T-helper 1 cell treated with Interleukin-12 subunit alpha and Interleukin-12 subunit beta and Interleukin-4 antibody, amounts not matched to agents 30 μg/mL and 1 μg/mL, for 36 hours (primary cell): Measurements from ENCODE around the gene KRT36.

Experiments
- H3K27ac Mint-ChIP-seq: one replicate; pipeline ENCODE4 v1.8.0; 2021; ENCODE audit warnings: mild to moderate bottlenecking, mixed read lengths
- H3K27me3 Mint-ChIP-seq: one replicate; pipeline ENCODE4 v1.8.0; 2021; ENCODE audit warnings: low read depth, mixed read lengths
- H3K36me3 Mint-ChIP-seq: one replicate; pipeline ENCODE4 v1.8.0; 2021; ENCODE audit warnings: low read depth, mixed read lengths
- H3K4me1 Mint-ChIP-seq: one replicate; pipeline ENCODE4 v1.8.0; 2021; ENCODE audit warnings: low read depth, mixed read lengths
- H3K4me3 Mint-ChIP-seq: one replicate; pipeline ENCODE4 v1.8.0; 2021; ENCODE audit warnings: mild to moderate bottlenecking, moderate library complexity, mixed read lengths
- H3K9me3 Mint-ChIP-seq: one replicate; pipeline ENCODE4 v1.8.0; 2021; ENCODE audit warnings: mixed read lengths

The KRT36 gene

DNA sequence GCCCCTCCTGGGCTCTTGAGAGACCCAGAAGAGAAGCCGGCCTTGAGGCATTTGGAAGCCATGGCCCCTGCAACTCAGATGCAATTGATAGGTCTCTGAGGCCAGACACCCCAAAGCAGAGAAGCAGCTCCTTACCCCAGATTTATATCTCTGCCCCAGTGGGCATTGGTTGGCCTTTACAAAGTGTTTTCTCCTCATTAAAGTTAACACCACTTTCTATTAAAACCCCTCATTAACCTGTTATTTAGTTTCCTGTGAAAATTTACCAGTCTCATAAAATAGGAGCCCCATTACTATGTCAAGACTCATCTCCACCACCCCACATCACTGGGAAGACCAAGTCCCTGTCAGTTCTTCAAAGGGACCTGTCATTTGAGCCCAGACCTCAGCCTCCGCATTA lies 8.7 kb downstream of the KRT36 start, which contains the start of gene KRT35:
Gene KRT35 (minus strand): TSS at position 116 of the 400 bp plus-strand sequence. CDS start 54 bp downstream, at position 62.
- no peaks in the 10 kb centered on the region for H3K4me1 Mint-ChIP-seq
- no peaks in the 10 kb centered on the region for H3K9me3 Mint-ChIP-seq
- no peaks in the 10 kb centered on the region for H3K27me3 Mint-ChIP-seq
- no peaks in the 10 kb centered on the region for H3K36me3 Mint-ChIP-seq
- no peak within 1 kb of the TSS for H3K27ac Mint-ChIP-seq
- H3K4me3 Mint-ChIP-seq: no peak within 1 kb of the TSS

DNA sequence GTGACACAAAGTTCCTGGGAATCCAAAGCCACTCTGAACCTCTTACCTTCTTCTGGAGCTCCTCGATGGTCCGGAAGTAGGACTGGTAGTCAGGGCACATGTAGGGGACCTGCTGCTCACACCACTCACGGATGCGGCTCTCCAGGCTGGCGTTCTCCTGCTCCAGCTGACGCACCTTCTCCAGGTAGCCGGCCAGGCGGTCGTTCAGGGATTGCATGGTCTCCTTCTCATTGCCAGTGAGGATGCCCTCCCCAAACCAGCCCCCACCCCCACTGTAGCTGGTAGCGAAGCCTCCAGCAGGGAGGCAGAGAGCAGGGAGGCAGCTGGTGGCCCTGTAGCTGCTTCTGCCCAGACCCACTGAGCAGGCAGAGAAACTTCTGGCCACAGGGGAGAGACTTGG lies 9.1 kb downstream of the KRT36 start:
- Mint-ChIP-seq H3K27me3 (no peaks in the 10 kb centered on the region), H3K4me1 (no peaks in the 10 kb centered on the region), H3K4me3 (no peak overlapping the region), H3K36me3 (no peaks in the 10 kb centered on the region), H3K27ac (no peak overlapping the region), H3K9me3 (no peaks in the 10 kb centered on the region)

DNA sequence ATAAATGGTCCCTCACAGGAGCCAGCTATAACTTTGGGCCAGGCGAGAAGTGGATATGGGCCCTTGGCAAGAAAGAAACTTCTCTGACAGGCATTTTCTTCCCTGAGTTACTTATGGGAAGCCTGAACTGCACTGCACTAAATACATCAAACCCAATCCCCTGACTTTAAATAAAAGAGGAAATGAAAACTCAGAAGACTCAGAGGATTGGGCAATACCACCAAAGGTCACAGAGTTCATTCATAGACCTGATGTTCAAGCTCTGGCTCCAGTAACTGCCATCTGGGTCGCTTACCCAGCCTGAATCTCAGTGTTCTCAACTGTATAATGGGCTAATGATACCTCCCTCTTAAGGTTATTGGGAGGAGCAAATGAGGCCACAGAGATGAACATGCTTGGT lies 9.6 kb downstream of the KRT36 start:
- no peak overlapping the region for H3K27ac Mint-ChIP-seq
- H3K36me3 Mint-ChIP-seq: no peaks in the 10 kb centered on the region
- no peak overlapping the region for H3K4me3 Mint-ChIP-seq
- H3K27me3 Mint-ChIP-seq: no peaks in the 10 kb centered on the region
- no peaks in the 10 kb centered on the region for H3K9me3 Mint-ChIP-seq
- H3K4me1 Mint-ChIP-seq: no peaks in the 10 kb centered on the region

DNA sequence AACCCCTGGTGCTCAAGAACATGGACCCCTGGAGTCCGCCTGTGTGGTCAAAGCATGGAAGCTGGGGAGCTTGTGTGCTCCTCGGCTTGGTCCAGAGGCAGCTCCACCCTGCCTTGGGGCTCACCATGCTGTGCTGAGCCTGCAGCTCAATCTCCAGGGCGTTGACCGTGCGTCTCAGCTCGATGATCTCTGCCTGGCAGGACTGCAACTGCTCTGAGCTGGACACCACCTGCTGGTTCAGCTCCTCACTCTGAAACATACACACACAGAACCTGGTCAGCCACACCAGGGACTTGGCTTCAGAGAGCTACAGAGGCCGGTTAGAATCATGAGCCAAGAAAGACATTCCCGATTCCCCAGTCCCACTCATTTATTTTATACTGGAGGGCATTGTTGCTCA lies 11.5 kb downstream of the KRT36 start:
- Mint-ChIP-seq H3K27me3 (no peaks in the 10 kb centered on the region), H3K27ac (no peak overlapping the region), H3K4me3 (no peak overlapping the region), H3K36me3 (no peaks in the 10 kb centered on the region), H3K9me3 (no peaks in the 10 kb centered on the region), H3K4me1 (no peaks in the 10 kb centered on the region)

GRCh38 chr17:41476866-41477815 lies 12.6 kb downstream of the KRT36 start:
- peaks cover under 1% of the 10 kb centered on the region for H3K27me3 Mint-ChIP-seq
- no peak overlapping the region for H3K27ac Mint-ChIP-seq
- no peak overlapping the region for H3K4me3 Mint-ChIP-seq
- H3K9me3 Mint-ChIP-seq: no peaks in the 10 kb centered on the region
- H3K36me3 Mint-ChIP-seq: no peaks in the 10 kb centered on the region
- no peaks in the 10 kb centered on the region for H3K4me1 Mint-ChIP-seq

DNA sequence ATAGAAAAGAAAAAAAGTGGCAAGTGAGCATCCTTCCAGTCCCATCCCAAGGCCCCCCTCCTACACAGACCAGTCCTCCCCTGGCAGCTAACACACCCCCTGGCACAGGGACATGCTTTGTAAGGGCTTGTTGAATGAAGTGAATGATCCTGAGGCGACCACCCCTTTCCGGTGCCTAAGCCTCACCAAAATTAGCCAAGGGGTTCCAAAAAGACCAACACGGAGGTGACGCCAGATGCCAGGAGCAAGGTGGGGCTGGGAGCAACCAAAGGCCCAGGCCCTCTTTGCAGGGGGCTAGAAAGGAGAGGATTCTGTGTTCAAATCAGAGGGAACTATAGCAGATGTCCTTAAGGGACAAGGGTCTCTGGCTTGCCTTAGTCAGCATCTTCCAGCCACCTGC lies 14.3 kb downstream of the KRT36 start:
- Mint-ChIP-seq H3K27me3 (peaks cover 12% of the 10 kb centered on the region), H3K9me3 (no peaks in the 10 kb centered on the region), H3K4me3 (no peak overlapping the region), H3K27ac (no peak overlapping the region), H3K36me3 (no peaks in the 10 kb centered on the region), H3K4me1 (no peaks in the 10 kb centered on the region)

DNA sequence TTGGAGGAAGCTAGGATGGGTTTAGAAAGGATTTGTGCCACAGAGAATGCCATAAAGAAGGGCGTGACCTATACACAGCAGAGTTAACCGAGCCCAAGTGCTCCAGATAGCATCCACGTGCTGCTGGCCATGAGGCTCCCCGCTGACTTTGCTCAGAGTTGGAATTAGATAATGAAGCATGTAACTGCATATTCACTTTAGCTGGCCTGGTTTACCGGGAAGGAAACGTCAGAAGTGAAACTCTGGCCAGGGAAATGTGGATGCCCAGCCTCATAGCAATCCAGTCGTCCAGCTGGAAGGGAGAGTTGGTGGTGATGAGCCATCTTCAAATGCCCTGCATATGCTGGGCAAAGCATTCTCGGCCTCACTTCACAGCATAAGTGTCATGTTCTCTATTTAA lies 14.8 kb downstream of the KRT36 start:
- Mint-ChIP-seq H3K9me3 (no peaks in the 10 kb centered on the region), H3K27ac (no peak overlapping the region), H3K27me3 (peaks cover 12% of the 10 kb centered on the region), H3K4me3 (no peak overlapping the region), H3K36me3 (no peaks in the 10 kb centered on the region), H3K4me1 (no peaks in the 10 kb centered on the region)

GRCh38 chr17:41468346-41468745 lies 21.4 kb downstream of the KRT36 start:
- H3K36me3 Mint-ChIP-seq: no peaks in the 10 kb centered on the region
- no peaks in the 10 kb centered on the region for H3K4me1 Mint-ChIP-seq
- H3K27ac Mint-ChIP-seq: no peak overlapping the region
- H3K27me3 Mint-ChIP-seq: peaks cover 20% of the 10 kb centered on the region
- no peaks in the 10 kb centered on the region for H3K9me3 Mint-ChIP-seq
- no peak overlapping the region for H3K4me3 Mint-ChIP-seq

DNA sequence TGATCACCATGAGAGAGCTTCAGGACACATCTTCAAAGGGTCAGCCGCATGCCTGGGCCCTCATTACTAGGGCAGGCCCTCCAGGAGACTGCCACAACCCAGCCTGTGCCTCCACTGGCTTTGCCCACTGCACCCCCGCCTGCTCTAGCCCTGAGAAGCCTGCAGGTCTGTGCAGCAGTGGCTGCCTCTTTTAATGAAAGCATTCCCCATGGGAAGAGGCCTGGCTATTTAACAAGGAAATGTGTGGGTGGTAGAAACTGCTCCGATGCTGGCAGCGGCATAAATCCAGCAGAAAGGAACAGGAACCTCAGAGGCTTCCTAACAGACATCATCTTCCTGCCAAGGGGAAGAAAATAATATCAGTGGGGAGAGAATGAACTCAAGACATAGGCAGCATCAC lies 22.1 kb downstream of the KRT36 start:
- H3K9me3 Mint-ChIP-seq: no peaks in the 10 kb centered on the region
- H3K36me3 Mint-ChIP-seq: no peaks in the 10 kb centered on the region

GRCh38 chr17:41466988-41467387 lies 22.7 kb downstream of the KRT36 start, which contains the start of gene KRT32:
Gene KRT32 (minus strand): TSS chr17:41467386. CDS start chr17:41467325, 61 bp downstream.
- Mint-ChIP-seq H3K27me3 (peaks cover 18% of the 10 kb centered on the region), H3K27ac (no peak within 1 kb of the TSS), H3K36me3 (no peaks in the 10 kb centered on the region), H3K9me3 (no peaks in the 10 kb centered on the region), H3K4me1 (no peaks in the 10 kb centered on the region), H3K4me3 (no peak within 1 kb of the TSS)

More for the DNA sequence above, 22.1 kb downstream of the KRT36 start:
- H3K4me1 Mint-ChIP-seq: no peaks in the 10 kb centered on the region
- H3K27ac Mint-ChIP-seq: no peak overlapping the region
- peaks cover 20% of the 10 kb centered on the region for H3K27me3 Mint-ChIP-seq
- no peak overlapping the region for H3K4me3 Mint-ChIP-seq

- Mint-ChIP-seq H3K27me3 (peaks cover 9% of the 10 kb centered on the region), H3K4me3 (no peak overlapping the region), H3K36me3 (no peaks in the 10 kb centered on the region), H3K9me3 (no peaks in the 10 kb centered on the region), H3K27ac (no peak overlapping the region), H3K4me1 (no peaks in the 10 kb centered on the region)
These were observed 25.0 kb downstream of the KRT36 start for GRCh38 chr17:41464682-41465081.

DNA sequence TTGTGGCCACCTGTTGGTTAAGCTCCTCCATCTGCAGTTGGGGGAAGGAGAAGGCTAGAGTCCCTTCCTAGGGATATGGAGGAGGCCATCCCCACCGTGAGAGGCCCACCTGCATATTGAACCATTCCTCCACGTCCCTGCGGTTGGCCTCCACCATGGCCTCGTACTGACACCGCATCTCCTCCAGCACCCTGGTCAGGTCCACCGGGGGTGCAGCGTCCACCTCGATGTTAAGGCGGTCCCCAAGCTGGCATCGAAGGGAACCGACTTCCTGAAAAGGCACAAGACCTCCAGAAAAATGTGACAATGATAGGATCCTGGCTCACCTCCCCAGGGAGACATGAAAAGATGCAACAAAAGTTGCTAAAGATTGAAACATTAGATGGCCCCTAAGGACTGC lies 25.5 kb downstream of the KRT36 start:
- Mint-ChIP-seq H3K27ac (no peak overlapping the region), H3K4me3 (no peak overlapping the region), H3K36me3 (no peaks in the 10 kb centered on the region), H3K4me1 (no peaks in the 10 kb centered on the region), H3K9me3 (no peaks in the 10 kb centered on the region), H3K27me3 (peaks cover 5% of the 10 kb centered on the region)

GRCh38 chr17:41463746-41464145 lies 26.0 kb downstream of the KRT36 start:
- H3K9me3 Mint-ChIP-seq: no peaks in the 10 kb centered on the region
- no peaks in the 10 kb centered on the region for H3K4me1 Mint-ChIP-seq
- H3K36me3 Mint-ChIP-seq: no peaks in the 10 kb centered on the region
- no peak overlapping the region for H3K4me3 Mint-ChIP-seq
- H3K27ac Mint-ChIP-seq: no peak overlapping the region
- H3K27me3 Mint-ChIP-seq: peaks cover 3% of the 10 kb centered on the region

- no peaks in the 10 kb centered on the region for H3K36me3 Mint-ChIP-seq
- no peaks in the 10 kb centered on the region for H3K27me3 Mint-ChIP-seq
- H3K27ac Mint-ChIP-seq: no peak overlapping the region
- H3K4me1 Mint-ChIP-seq: no peaks in the 10 kb centered on the region
- H3K4me3 Mint-ChIP-seq: no peak overlapping the region
- H3K9me3 Mint-ChIP-seq: no peaks in the 10 kb centered on the region
These were observed 27.0 kb downstream of the KRT36 start for GRCh38 chr17:41462705-41463104.

DNA sequence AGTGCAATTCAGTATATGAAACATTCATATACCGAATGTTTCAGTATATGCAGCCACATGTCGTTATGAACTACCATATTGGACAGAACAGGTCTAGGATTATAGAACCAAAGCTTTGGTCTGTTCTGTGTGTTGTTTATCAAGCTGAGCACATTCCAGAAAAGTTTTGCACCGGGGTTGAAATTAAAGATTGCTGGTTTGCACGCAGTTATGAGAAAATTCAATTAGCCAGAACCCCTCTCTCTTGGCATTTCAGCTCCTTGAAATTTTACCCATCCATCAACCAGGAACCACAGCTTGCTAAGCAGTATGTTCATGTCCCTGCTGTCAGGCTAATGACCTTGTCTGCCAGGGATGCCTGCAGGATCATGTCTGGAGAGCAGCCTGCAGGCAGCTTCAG lies 32.0 kb downstream of the KRT36 start:
- peaks cover 8% of the 10 kb centered on the region for H3K27me3 Mint-ChIP-seq
- no peak overlapping the region for H3K27ac Mint-ChIP-seq
- H3K4me1 Mint-ChIP-seq: no peaks in the 10 kb centered on the region
- H3K36me3 Mint-ChIP-seq: no peaks in the 10 kb centered on the region
- H3K9me3 Mint-ChIP-seq: no peaks in the 10 kb centered on the region
- no peak overlapping the region for H3K4me3 Mint-ChIP-seq
